GM23338 (cell line): ENCODE measurements around the gene SULT1C2.

Source experiments
- CREB1 ChIP-seq: fragments of 250-450 bp; sonication (Bioruptor Pico); IDR thresholded peaks from 2 replicates; pipeline ENCODE4 v1.5.0; 2020; ENCODE audit warnings: low read depth, mild to moderate bottlenecking, moderate library complexity
- CTCF ChIP-seq, 2 experiments: fragments of 200-600 bp in 1 of 2; sonication (generic) in 1 of 2; conservative IDR thresholded peaks; 2 replicates each; pipeline versions ENCODE4 v1.5.1 to v1.6.1; 2016 to 2017; ENCODE audit warnings: antibody characterized with exemption in 2 of 2, low read depth in 2 of 2, mild to moderate bottlenecking in 2 of 2, moderate library complexity in 1 of 2
- EZH2 ChIP-seq: fragments of 200-600 bp; sonication (generic); IDR thresholded peaks from one replicate; pipeline ENCODE4 v1.8.0; 2017; ENCODE audit warnings: antibody characterized with exemption, mild to moderate bottlenecking, low read depth; ENCODE audit not compliant: unreplicated experiment
- EZH2phosphoT487 ChIP-seq: fragments of 200-600 bp; sonication (generic); IDR thresholded peaks from one replicate; pipeline ENCODE4 v1.8.1; 2018; ENCODE audit warnings: antibody characterized with exemption; ENCODE audit not compliant: unreplicated experiment
- JUNB ChIP-seq: IDR thresholded peaks from one replicate; pipeline ENCODE4 v1.6.1; 2016; ENCODE audit warnings: antibody characterized with exemption; ENCODE audit not compliant: unreplicated experiment
- NANOG ChIP-seq: IDR thresholded peaks from 2 replicates; pipeline ENCODE4 v1.6.1; 2016; ENCODE audit warnings: antibody characterized with exemption, borderline replicate concordance
- POLR2AphosphoS5 ChIP-seq: IDR thresholded peaks from 2 replicates; pipeline ENCODE4 v1.6.1; 2016; ENCODE audit warnings: antibody characterized with exemption, low read depth
- STAT1 ChIP-seq: IDR thresholded peaks from one replicate; pipeline ENCODE4 v1.6.1; 2016; ENCODE audit warnings: antibody characterized with exemption; ENCODE audit not compliant: unreplicated experiment
- ZNF114 ChIP-seq: fragments of 250-450 bp; sonication (Bioruptor Pico); IDR thresholded peaks from 2 replicates; pipeline ENCODE4 v1.5.0; 2020; ENCODE audit warnings: mild to moderate bottlenecking, moderate library complexity
- ZNF331 ChIP-seq: fragments of 250-450 bp; sonication (Bioruptor Pico); IDR thresholded peaks from 2 replicates; pipeline ENCODE4 v1.5.0; 2020; ENCODE audit warnings: low read depth, mild to moderate bottlenecking, moderate library complexity
- TF ChIP-seq, protein P1 (sequence below): fragments of 250-450 bp; sonication (Bioruptor Pico); IDR thresholded peaks from 2 replicates; pipeline ENCODE4 v1.5.0; 2020; ENCODE audit warnings: mild to moderate bottlenecking, moderate library complexity
- TF ChIP-seq, protein P2 (sequence below): IDR thresholded peaks from one replicate; pipeline ENCODE4 v1.6.1; 2018; ENCODE audit warnings: antibody characterized with exemption; ENCODE audit not compliant: unreplicated experiment

- no peak for TF ChIP-seq EZH2
- no peak for TF ChIP-seq CTCF (conservative IDR thresholded peaks at IDR 0.05; ENCODE audit: low read depth in 2 of 2)
- no peak for TF ChIP-seq STAT1
- no peak for TF ChIP-seq ZNF331
- no peak for TF ChIP-seq EZH2phosphoT487
- TF ChIP-seq CREB1: no peak
- TF ChIP-seq, protein P1, sequence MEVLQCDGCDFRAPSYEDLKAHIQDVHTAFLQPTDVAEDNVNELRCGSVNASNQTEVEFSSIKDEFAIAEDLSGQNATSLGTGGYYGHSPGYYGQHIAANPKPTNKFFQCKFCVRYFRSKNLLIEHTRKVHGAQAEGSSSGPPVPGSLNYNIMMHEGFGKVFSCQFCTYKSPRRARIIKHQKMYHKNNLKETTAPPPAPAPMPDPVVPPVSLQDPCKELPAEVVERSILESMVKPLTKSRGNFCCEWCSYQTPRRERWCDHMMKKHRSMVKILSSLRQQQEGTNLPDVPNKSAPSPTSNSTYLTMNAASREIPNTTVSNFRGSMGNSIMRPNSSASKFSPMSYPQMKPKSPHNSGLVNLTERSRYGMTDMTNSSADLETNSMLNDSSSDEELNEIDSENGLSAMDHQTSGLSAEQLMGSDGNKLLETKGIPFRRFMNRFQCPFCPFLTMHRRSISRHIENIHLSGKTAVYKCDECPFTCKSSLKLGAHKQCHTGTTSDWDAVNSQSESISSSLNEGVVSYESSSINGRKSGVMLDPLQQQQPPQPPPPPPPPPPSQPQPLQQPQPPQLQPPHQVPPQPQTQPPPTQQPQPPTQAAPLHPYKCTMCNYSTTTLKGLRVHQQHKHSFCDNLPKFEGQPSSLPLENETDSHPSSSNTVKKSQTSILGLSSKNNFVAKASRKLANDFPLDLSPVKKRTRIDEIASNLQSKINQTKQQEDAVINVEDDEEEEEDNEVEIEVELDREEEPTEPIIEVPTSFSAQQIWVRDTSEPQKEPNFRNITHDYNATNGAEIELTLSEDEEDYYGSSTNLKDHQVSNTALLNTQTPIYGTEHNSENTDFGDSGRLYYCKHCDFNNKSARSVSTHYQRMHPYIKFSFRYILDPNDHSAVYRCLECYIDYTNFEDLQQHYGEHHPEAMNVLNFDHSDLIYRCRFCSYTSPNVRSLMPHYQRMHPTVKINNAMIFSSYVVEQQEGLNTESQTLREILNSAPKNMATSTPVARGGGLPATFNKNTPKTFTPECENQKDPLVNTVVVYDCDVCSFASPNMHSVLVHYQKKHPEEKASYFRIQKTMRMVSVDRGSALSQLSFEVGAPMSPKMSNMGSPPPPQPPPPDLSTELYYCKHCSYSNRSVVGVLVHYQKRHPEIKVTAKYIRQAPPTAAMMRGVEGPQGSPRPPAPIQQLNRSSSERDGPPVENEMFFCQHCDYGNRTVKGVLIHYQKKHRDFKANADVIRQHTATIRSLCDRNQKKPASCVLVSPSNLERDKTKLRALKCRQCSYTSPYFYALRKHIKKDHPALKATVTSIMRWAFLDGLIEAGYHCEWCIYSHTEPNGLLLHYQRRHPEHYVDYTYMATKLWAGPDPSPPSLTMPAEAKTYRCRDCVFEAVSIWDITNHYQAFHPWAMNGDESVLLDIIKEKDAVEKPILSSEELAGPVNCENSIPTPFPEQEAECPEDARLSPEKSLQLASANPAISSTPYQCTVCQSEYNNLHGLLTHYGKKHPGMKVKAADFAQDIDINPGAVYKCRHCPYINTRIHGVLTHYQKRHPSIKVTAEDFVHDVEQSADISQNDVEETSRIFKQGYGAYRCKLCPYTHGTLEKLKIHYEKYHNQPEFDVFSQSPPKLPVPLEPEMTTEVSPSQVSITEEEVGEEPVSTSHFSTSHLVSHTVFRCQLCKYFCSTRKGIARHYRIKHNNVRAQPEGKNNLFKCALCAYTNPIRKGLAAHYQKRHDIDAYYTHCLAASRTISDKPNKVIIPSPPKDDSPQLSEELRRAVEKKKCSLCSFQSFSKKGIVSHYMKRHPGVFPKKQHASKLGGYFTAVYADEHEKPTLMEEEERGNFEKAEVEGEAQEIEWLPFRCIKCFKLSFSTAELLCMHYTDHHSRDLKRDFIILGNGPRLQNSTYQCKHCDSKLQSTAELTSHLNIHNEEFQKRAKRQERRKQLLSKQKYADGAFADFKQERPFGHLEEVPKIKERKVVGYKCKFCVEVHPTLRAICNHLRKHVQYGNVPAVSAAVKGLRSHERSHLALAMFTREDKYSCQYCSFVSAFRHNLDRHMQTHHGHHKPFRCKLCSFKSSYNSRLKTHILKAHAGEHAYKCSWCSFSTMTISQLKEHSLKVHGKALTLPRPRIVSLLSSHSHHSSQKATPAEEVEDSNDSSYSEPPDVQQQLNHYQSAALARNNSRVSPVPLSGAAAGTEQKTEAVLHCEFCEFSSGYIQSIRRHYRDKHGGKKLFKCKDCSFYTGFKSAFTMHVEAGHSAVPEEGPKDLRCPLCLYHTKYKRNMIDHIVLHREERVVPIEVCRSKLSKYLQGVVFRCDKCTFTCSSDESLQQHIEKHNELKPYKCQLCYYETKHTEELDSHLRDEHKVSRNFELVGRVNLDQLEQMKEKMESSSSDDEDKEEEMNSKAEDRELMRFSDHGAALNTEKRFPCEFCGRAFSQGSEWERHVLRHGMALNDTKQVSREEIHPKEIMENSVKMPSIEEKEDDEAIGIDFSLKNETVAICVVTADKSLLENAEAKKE (CRISPR knock-in tag): no peak
- TF ChIP-seq, protein P2, sequence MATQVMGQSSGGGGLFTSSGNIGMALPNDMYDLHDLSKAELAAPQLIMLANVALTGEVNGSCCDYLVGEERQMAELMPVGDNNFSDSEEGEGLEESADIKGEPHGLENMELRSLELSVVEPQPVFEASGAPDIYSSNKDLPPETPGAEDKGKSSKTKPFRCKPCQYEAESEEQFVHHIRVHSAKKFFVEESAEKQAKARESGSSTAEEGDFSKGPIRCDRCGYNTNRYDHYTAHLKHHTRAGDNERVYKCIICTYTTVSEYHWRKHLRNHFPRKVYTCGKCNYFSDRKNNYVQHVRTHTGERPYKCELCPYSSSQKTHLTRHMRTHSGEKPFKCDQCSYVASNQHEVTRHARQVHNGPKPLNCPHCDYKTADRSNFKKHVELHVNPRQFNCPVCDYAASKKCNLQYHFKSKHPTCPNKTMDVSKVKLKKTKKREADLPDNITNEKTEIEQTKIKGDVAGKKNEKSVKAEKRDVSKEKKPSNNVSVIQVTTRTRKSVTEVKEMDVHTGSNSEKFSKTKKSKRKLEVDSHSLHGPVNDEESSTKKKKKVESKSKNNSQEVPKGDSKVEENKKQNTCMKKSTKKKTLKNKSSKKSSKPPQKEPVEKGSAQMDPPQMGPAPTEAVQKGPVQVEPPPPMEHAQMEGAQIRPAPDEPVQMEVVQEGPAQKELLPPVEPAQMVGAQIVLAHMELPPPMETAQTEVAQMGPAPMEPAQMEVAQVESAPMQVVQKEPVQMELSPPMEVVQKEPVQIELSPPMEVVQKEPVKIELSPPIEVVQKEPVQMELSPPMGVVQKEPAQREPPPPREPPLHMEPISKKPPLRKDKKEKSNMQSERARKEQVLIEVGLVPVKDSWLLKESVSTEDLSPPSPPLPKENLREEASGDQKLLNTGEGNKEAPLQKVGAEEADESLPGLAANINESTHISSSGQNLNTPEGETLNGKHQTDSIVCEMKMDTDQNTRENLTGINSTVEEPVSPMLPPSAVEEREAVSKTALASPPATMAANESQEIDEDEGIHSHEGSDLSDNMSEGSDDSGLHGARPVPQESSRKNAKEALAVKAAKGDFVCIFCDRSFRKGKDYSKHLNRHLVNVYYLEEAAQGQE: no peak
- TF ChIP-seq JUNB: no peak
- no peak for TF ChIP-seq POLR2AphosphoS5
- TF ChIP-seq NANOG: no peak
- TF ChIP-seq ZNF114: no peak
These were observed 10.1 kb upstream of the SULT1C2 start for GRCh38 chr2:108278631-108279030.
